K562 (cell line): ENCODE results near the gene ERI2. TPM values are rescaled to one million over a fixed set of nuclear protein-coding genes. Genes with fewer than 3 reads are reported as not detected.

ENCODE experiments used
- ARHGAP35 ChIP-seq: fragments of 450-650 bp; IDR thresholded peaks from 2 replicates; pipeline ENCODE4 v1.6.1; 2018; ENCODE audit not compliant: partially characterized antibody
- CREB3 ChIP-seq: fragments of 450-650 bp; conservative IDR thresholded peaks from 2 replicates; pipeline ENCODE4 v1.6.1; 2016; ENCODE audit warnings: missing genetic modification characterization, low read depth, mild to moderate bottlenecking, missing compliant biosample characterization, moderate library complexity
- GMEB1 ChIP-seq: fragments of 250-450 bp; sonication (Bioruptor Pico); IDR thresholded peaks from 2 replicates; pipeline ENCODE4 v1.4.0; 2020; ENCODE audit warnings: mild to moderate bottlenecking
- GTF2E2 ChIP-seq: fragments of 200-800 bp; sonication (Bioruptor generic); IDR thresholded peaks from 2 replicates; pipeline ENCODE4 v1.6.1; 2016; ENCODE audit warnings: missing genetic modification characterization, missing compliant biosample characterization
- GTF2F1 ChIP-seq: IDR thresholded peaks from 2 replicates; pipeline ENCODE4 v1.6.1; 2011; ENCODE audit warnings: low read depth, low read length, improper control_type of control experiment
- MEF2A ChIP-seq: IDR thresholded peaks from 2 replicates; pipeline ENCODE4 v1.6.1; 2011; ENCODE audit warnings: low read depth, mild to moderate bottlenecking, low read length, moderate library complexity; ENCODE audit not compliant: control insufficient read depth
- RNF2 ChIP-seq: sonication (generic); IDR thresholded peaks from 2 replicates; pipeline ENCODE4 v1.6.1; 2016
- UBTF ChIP-seq, 2 experiments: IDR thresholded peaks; 2 replicates each; pipeline ENCODE4 v1.6.1; 2012; ENCODE audit warnings: improper control_type of control experiment in 2 of 2, low read depth in 2 of 2, low read length in 2 of 2, borderline replicate concordance in 1 of 2
- ZBTB5 ChIP-seq: fragments of 450-650 bp; IDR thresholded peaks from 2 replicates; pipeline ENCODE4 v1.6.1; 2017; ENCODE audit warnings: antibody characterized with exemption
- ZNF175 ChIP-seq: fragments of 200-800 bp; sonication (Bioruptor generic); IDR thresholded peaks from 2 replicates; pipeline ENCODE4 v1.6.1; 2016; ENCODE audit warnings: low read depth, mild to moderate bottlenecking, missing genetic modification characterization, missing compliant biosample characterization
- ZNF398 ChIP-seq: fragments of 250-450 bp; sonication (Bioruptor Pico); IDR thresholded peaks from 2 replicates; pipeline ENCODE4 v1.8.0; 2021; ENCODE audit warnings: moderate library complexity, mild to moderate bottlenecking, inconsistent platforms
- ZNF592 ChIP-seq: fragments of 450-650 bp; IDR thresholded peaks from 2 replicates; pipeline ENCODE4 v1.6.1; 2017; ENCODE audit warnings: antibody characterized with exemption, mild to moderate bottlenecking
- polyA plus RNA-seq, 8 experiments: library from polyadenylated mRNA; depleted of rRNA in 4 of 8; stranded (reverse) in 5 of 8; unstranded in 3 of 8; fragments of >200 nt; fragmentation: Nextera tagmentation in 2 of 8; fragmentation: Illumina TruSeq in 1 of 8; extraction: Ambion mirVana in 2 of 8; extraction: Trizol in 1 of 8; gene quantifications; 2 replicates each; pipeline versions ENCODE4 v1.2.1 to v1.2.3, GENCODE V29; 2011 to 2014; ENCODE audit warnings: inconsistent platforms in 1 of 8, missing spikeins in 1 of 8
- total RNA-seq, 7 experiments: library from RNA; depleted of rRNA in 6 of 7; stranded (reverse); fragments of >200 nt in 6 of 7; fragmentation: Illumina TruSeq in 2 of 7; extraction: Trizol in 2 of 7; gene quantifications; 2 replicates each; pipeline versions ENCODE4 v1.2.1 to v1.2.3, GENCODE V29; 2011 to 2021; ENCODE audit warnings: low replicate concordance in 1 of 7

Gene ERI2
- total and polyA plus RNA-seq, 9 of the 15 experiments (the other 6 are each of a cell fraction or from before 2014, with no cell fraction given), result 23.3 to 57.0 (median 48.1) TPM

GRCh38 chr16:20747030-20747816, 59.0 kb downstream of the ERI2 start (continued):
- TF ChIP-seq ZNF592 (peak; percentile 50; the same call in 1 of the 2 replicates), GTF2E2 (tag) (no peak; the same call in 1 of the 2 replicates), GMEB1 (CRISPR knock-in tag) (no peak), CREB3 (tag) (no peak), MEF2A (peak; percentile 15; the same call in 1 of the 2 replicates), RNF2 (peak; percentile 93), ZBTB5 (no peak), UBTF (IDR thresholded peaks at IDR 0.05; ENCODE audit: borderline replicate concordance in 1 of 2, low read depth in 2 of 2, low read length in 2 of 2) (no peak), ARHGAP35 (no peak), ZNF398 (CRISPR knock-in tag) (no peak), ZNF175 (peak; percentile 91), GTF2F1 (no peak)
